HG03565 (cell line): ENCODE data around the gene CCDC47.
"Not testable (repeated sequence)": the region's sequence is repeated elsewhere in the genome, so short reads cannot be mapped to it uniquely, and the experiment has no call there.

ENCODE experiments used
- ATAC-seq: cut with Tn5 transposase; IDR thresholded peaks from one replicate; pipeline ENCODE4 v1.9.1; 2021; ENCODE audit warnings: mild to moderate bottlenecking, moderate library complexity; ENCODE audit not compliant: unreplicated experiment

The CCDC47 gene, protein sequence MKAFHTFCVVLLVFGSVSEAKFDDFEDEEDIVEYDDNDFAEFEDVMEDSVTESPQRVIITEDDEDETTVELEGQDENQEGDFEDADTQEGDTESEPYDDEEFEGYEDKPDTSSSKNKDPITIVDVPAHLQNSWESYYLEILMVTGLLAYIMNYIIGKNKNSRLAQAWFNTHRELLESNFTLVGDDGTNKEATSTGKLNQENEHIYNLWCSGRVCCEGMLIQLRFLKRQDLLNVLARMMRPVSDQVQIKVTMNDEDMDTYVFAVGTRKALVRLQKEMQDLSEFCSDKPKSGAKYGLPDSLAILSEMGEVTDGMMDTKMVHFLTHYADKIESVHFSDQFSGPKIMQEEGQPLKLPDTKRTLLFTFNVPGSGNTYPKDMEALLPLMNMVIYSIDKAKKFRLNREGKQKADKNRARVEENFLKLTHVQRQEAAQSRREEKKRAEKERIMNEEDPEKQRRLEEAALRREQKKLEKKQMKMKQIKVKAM

DNA sequence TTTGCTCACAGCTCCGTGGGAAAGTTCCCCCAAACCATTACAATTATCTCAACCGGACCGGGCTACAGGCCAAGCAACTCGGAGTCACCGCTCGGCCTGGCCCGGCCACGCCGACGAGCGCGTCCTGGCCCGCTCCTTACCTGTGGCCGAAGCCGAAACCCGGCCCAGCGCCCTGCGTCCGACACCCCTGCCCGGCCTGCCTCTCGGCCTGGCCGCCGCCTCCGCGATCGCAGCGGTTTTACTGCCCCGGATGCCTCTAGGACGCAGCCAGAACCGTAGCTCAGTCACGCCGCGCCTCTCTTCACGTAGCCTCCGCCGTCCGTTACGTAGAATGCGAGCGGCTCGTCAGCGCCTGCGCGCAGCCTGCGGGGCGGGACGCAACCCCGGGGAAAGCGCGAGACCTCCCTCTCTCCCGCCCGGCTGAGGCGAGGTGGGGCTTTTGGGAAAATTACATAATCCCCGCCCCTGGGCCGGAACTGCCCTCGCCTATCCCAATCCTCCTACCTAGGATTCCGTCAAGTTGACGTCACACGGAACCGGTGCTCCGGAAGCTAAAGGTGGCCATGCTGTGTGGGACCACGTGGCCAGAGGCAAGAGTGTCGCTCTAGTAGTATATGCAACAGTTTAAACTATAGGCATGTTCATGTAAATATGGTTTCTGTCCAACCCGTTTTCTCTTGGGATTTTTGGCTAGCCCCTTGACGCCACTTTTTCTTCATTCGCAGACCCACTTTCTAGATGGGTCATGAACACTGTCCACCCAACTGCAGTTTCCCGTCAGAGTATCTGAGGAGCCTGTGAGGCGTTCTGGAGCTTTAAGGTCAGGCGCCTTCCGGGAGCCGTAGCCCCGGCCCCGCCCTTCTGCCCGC, at the start of gene CCDC47:
CCDC47 (minus strand) TSS at position 326 of the 869 bp plus-strand sequence. CDS start 7,422 bp downstream, outside the sequence.
- ATAC-seq = peak; percentile 74

DNA sequence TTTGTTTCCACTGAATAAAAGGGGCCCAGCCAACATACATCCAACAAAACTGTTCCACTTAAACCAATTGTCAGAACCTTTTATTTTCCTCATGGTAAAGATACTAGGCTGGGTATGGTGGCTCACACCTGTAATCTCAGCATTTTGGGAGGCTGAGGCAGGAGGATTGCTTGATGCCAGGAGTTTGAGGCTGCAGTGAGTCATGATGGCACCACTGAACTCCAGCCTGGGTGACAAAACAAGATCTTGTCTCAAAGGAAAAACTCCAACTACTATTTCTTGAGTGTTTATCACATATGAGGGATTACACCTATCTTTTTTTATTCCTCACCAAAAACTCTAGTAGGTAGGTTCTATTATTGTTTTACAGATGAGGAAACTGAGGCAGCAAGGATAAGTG, 49.1 kb upstream of the CCDC47 start:
- no peak for ATAC-seq

DNA sequence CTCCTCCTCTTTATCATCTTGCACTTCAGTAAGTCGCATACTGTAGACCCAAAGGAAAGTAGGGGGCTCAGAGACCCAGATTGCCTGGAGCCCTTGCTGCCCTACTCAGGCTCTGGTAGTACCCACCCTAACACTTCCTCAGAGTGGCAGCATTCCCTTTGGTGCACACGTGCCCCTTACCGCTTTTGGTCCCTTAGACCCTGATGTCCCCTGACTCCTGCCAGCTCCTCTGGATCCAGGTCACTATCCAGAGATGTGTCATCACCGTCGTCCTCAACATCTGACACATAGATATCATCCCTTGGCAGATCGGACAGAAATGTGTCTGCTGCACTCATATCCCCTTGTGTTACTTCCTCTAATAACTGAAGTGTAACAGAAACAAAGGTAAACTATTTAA, 48.4 kb upstream of the CCDC47 start:
- ATAC-seq = no peak

DNA sequence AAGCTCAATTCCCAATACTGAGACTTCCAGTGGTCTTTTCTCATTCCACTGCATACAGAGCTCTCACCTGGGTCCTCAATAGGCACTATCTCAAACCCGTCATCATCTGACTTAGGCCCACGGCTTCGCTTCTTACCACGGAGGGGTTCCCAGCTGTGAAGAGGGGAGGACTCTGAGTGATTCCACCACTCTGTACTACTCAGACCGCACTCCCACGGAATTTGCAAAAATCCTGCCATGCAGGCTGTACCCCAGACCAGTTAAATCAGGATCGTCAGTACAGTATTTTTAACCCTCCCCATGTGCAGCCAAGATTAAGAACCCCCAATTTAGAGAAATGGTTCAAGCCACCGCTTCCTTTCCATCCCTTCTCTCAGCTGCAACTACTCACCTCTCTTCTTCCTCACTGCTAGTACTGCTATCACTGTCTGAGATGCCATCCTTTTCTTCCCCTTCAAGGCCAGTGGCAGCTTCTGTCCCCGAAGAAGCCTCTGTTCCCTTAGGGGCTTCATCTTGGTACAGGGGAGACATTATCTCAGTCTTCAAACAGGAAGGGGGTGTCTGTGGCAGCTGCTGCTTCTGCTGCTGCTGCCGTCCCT, 47.7 kb upstream of the CCDC47 start:
- no peak for ATAC-seq

GRCh38 chr17:63819585-63820537, 46.5 kb upstream of the CCDC47 start:
- ATAC-seq = no peak

GRCh38 chr17:63819131-63819530, 45.7 kb upstream of the CCDC47 start:
- no peak for ATAC-seq

DNA sequence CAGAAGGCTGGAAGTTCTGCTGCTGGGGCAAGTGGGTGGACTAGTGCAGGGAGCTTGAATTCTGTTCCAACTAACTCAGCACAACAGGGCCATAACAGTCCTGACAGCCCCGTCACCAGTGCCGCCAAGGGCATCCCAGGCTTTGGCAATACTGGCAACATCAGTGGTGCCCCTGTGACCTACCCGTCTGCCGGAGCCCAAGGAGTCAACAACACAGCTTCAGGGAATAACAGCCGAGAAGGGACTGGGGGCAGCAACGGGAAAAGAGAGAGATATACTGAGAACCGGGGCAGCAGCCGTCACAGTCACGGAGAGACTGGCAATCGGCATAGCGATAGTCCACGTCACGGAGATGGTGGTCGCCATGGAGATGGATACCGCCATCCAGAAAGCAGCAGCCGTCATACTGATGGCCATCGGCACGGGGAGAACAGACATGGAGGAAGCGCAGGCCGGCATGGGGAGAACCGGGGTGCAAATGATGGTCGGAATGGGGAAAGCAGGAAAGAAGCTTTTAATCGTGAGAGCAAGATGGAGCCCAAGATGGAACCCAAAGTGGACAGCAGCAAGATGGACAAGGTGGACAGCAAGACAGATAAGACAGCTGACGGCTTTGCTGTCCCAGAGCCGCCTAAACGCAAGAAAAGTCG, 44.5 kb upstream of the CCDC47 start:
- no peak for ATAC-seq

- no peak for ATAC-seq
Observed at GRCh38 chr17:63816669-63817068, 43.3 kb upstream of the CCDC47 start.

DNA sequence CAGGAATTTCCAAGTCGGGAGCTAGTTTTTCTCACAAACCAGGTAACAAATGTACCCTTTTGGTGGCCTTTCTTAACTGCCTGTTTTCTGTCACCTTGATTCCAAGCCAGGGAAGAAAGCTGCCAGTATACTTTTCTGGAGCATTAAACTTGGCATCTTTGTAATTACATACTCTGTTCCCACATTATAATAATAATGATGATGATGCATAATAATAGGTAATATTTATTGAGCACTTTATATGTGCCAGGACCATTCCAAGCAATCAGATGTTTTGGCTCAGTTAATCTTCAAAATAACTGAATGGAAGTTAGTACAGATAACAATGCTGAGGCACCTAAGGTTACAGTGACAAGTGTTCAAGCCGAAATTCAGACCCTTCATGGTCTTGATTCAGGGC, 42.7 kb upstream of the CCDC47 start:
- ATAC-seq = no peak

- ATAC-seq = no peak
Observed at GRCh38 chr17:63809970-63810369, 36.6 kb upstream of the CCDC47 start.

GRCh38 chr17:63805591-63805990, 32.2 kb upstream of the CCDC47 start:
- ATAC-seq = no peak

GRCh38 chr17:63804328-63804727, 30.9 kb upstream of the CCDC47 start:
- ATAC-seq = no peak

GRCh38 chr17:63800783-63801182, 27.4 kb upstream of the CCDC47 start:
- ATAC-seq = no peak

- ATAC-seq = no peak
Observed at GRCh38 chr17:63798572-63799106, 25.2 kb upstream of the CCDC47 start.

DNA sequence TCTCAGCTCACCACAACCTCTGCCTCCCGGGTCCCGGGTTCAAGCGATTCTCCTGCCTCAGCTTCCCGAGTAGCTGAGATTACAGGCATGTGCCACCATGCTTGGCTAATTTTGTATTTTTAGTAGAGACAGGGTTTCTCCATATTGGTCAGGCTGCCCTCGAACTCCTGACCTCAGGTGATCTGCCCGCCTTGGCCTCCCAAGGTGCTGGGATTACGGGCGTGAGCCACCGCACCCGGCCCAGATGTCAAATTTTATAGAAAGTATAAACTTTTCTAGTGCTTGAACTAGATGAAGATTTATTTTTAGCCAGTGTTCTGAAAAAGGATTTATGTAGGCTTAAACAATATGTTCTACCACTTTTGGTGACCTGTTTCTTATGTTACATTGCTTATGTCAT, 23.0 kb upstream of the CCDC47 start:
- ATAC-seq = not testable (repeated sequence)

- no peak for ATAC-seq
Observed at GRCh38 chr17:63792055-63792729, 18.8 kb upstream of the CCDC47 start.

- no peak for ATAC-seq
Observed at GRCh38 chr17:63790057-63790456, 16.7 kb upstream of the CCDC47 start.

- ATAC-seq = no peak
Observed at GRCh38 chr17:63786971-63787711, 13.7 kb upstream of the CCDC47 start.
